NCI-H2081 (cell line): ENCODE measurements around the gene SCARF1.
A peak's percentile ranks its signal among the peaks of the same experiment; 100 is the strongest.

Source experiments
- DNase-seq, 2 experiments: peaks; one replicate each; lab custom pipeline; 2025; lab: John Stamatoyannopoulos, UW

SCARF1 gene

GRCh38 chr17:1648963-1649843 is 3.7 kb upstream of the SCARF1 start:
- DNase-seq, result peak; percentile 71 to 75

GRCh38 chr17:1648173-1648962 is 2.8 kb upstream of the SCARF1 start:
- no peak for DNase-seq

- DNase-seq, result no peak
Measured at GRCh38 chr17:1647802-1648171, 2.3 kb upstream of the SCARF1 start.

- no peak for DNase-seq
Measured at GRCh38 chr17:1646199-1646875, 805 bp upstream of the SCARF1 start.

- DNase-seq, result no peak
Measured at GRCh38 chr17:1644493-1645206, 882 bp downstream of the SCARF1 start.

GRCh38 chr17:1643999-1644492 is 1.5 kb downstream of the SCARF1 start:
- DNase-seq, result no peak

GRCh38 chr17:1643293-1643998 is 2.1 kb downstream of the SCARF1 start:
- peak; percentile 62 to 67 for DNase-seq

GRCh38 chr17:1641065-1641403 is 4.5 kb downstream of the SCARF1 start:
- no peak for DNase-seq

- no peak for DNase-seq
Measured at GRCh38 chr17:1640329-1641064, 5.0 kb downstream of the SCARF1 start.

GRCh38 chr17:1639549-1640180 is 5.9 kb downstream of the SCARF1 start:
- no peak for DNase-seq

- no peak for DNase-seq
Measured at GRCh38 chr17:1638624-1639300, 6.8 kb downstream of the SCARF1 start.

- no peak for DNase-seq
Measured at GRCh38 chr17:1638171-1638590, 7.4 kb downstream of the SCARF1 start.

GRCh38 chr17:1636732-1637285 is 8.7 kb downstream of the SCARF1 start:
- DNase-seq, result no peak

GRCh38 chr17:1635675-1636465 is 9.7 kb downstream of the SCARF1 start:
- DNase-seq, result no peak

GRCh38 chr17:1634841-1635650 is 10.5 kb downstream of the SCARF1 start:
- no peak for DNase-seq

- no peak for DNase-seq
Measured at GRCh38 chr17:1630662-1631061, 14.9 kb downstream of the SCARF1 start.
